OCI-LY1 (cell line): ENCODE data around the gene TLE5.

Source experiments
- H2AFZ ChIP-seq: fragments of 200-600 bp; sonication (generic), shearing (Covaris generic); 2 replicates; pipeline ENCODE4 v1.6.0; 2014; ENCODE audit warnings: antibody characterized with exemption, mild to moderate bottlenecking, low read length
- H3F3A ChIP-seq: fragments of 200-600 bp; sonication (generic), shearing (Covaris generic); 2 replicates; pipeline ENCODE4 v1.6.0; 2014; ENCODE audit warnings: mild to moderate bottlenecking, antibody characterized with exemption, low read length, moderate library complexity; ENCODE audit not compliant: insufficient read depth
- H3K27ac ChIP-seq: fragments of 200-600 bp; sonication (generic); 2 replicates; pipeline ENCODE4 v1.5.1; 2014; ENCODE audit warnings: low read length, mixed run types, mild to moderate bottlenecking, low read depth; ENCODE audit not compliant: poor library complexity, severe bottlenecking
- H3K27me3 ChIP-seq: fragments of 200-600 bp; sonication (generic); 2 replicates; pipeline ENCODE4 v1.6.0; 2014; ENCODE audit warnings: antibody characterized with exemption, mild to moderate bottlenecking, low read length, moderate library complexity; ENCODE audit not compliant: insufficient read depth
- H3K36me3 ChIP-seq: fragments of 200-600 bp; sonication (generic); 2 replicates; pipeline ENCODE4 v1.6.1; 2014; ENCODE audit warnings: mild to moderate bottlenecking, antibody characterized with exemption, low read length, moderate library complexity, mixed read lengths; ENCODE audit not compliant: insufficient read depth
- H3K4me1 ChIP-seq: fragments of 200-600 bp; sonication (generic); 2 replicates; pipeline ENCODE4 v1.5.1; 2014; ENCODE audit warnings: mild to moderate bottlenecking, low read length, moderate library complexity; ENCODE audit not compliant: insufficient read depth, severe bottlenecking
- H3K4me2 ChIP-seq: fragments of 200-600 bp; sonication (generic), shearing (Covaris generic); 2 replicates; pipeline ENCODE4 v1.6.1; 2014; ENCODE audit warnings: low read length
- H3K4me3 ChIP-seq: fragments of 200-600 bp; sonication (generic); 2 replicates; pipeline ENCODE4 v1.5.1; 2014; ENCODE audit warnings: low read length, low read depth, mild to moderate bottlenecking, mixed read lengths; ENCODE audit not compliant: poor library complexity, severe bottlenecking
- H3K79me2 ChIP-seq: fragments of 200-600 bp; shearing (Covaris generic); 2 replicates; pipeline ENCODE4 v1.6.1; 2016; ENCODE audit warnings: mixed run types, low read length, mixed read lengths; ENCODE audit not compliant: insufficient read depth
- H3K9ac ChIP-seq: fragments of 200-600 bp; sonication (generic), shearing (Covaris generic); 2 replicates; pipeline ENCODE4 v1.6.1; 2014; ENCODE audit warnings: mild to moderate bottlenecking, low read length, mixed read lengths
- H3K9me2 ChIP-seq: fragments of 200-600 bp; sonication (generic), shearing (Covaris generic); 2 replicates; pipeline ENCODE4 v1.6.1; 2014; ENCODE audit warnings: low read depth, mild to moderate bottlenecking, low read length, mixed read lengths
- H3K9me3 ChIP-seq: fragments of 200-600 bp; shearing (Covaris generic); 2 replicates; pipeline ENCODE4 v1.6.1; 2014; ENCODE audit warnings: low read length, mixed read lengths
- H4K20me1 ChIP-seq: fragments of 200-600 bp; sonication (generic), shearing (Covaris generic); 2 replicates; pipeline ENCODE4 v1.6.0; 2016; ENCODE audit warnings: mild to moderate bottlenecking, low read length; ENCODE audit not compliant: insufficient read depth
- CTCF ChIP-seq: fragments of 200-600 bp; sonication (generic), shearing (Covaris generic); IDR thresholded peaks from 2 replicates; pipeline ENCODE4 v1.5.1; 2017; ENCODE audit warnings: mild to moderate bottlenecking, antibody characterized with exemption, low read length, moderate library complexity, mixed read lengths
- EZH2 ChIP-seq: fragments of 200-600 bp; sonication (generic), shearing (Covaris generic); IDR thresholded peaks from 2 replicates; pipeline ENCODE4 v1.8.0; 2017; ENCODE audit warnings: borderline replicate concordance, mixed run types, mild to moderate bottlenecking, antibody characterized with exemption, low read length, moderate library complexity, mixed read lengths

TLE5 gene

GRCh38 chr19:3006075-3006767 lies 56.1 kb downstream of the TLE5 start:
- no peak overlapping the region for H3K4me3 ChIP-seq
- no peaks in the 10 kb centered on the region for H3K27me3 ChIP-seq
- no peak overlapping the region for H3K9ac ChIP-seq
- no peaks in the 10 kb centered on the region for H3F3A ChIP-seq
- H4K20me1 ChIP-seq = no peaks in the 10 kb centered on the region
- TF ChIP-seq EZH2 = no peak
- TF ChIP-seq CTCF = no peak
- H3K9me2 ChIP-seq = no peaks in the 10 kb centered on the region
- no peaks in the 10 kb centered on the region for H3K79me2 ChIP-seq
- H3K4me1 ChIP-seq = no peaks in the 10 kb centered on the region
- H2AFZ ChIP-seq = no peak overlapping the region
- no peak overlapping the region for H3K4me2 ChIP-seq
- no peaks in the 10 kb centered on the region for H3K9me3 ChIP-seq
- no peaks in the 10 kb centered on the region for H3K36me3 ChIP-seq
- H3K27ac ChIP-seq = no peak overlapping the region

GRCh38 chr19:3005345-3005744 lies 57.0 kb downstream of the TLE5 start:
- Histone ChIP-seq H3K4me2 (no peak overlapping the region), H3K4me3 (no peak overlapping the region), H3K9ac (no peak overlapping the region), H3K4me1 (no peaks in the 10 kb centered on the region), H3F3A (no peaks in the 10 kb centered on the region), H3K79me2 (no peaks in the 10 kb centered on the region), H2AFZ (no peak overlapping the region), H4K20me1 (no peaks in the 10 kb centered on the region), H3K27me3 (no peaks in the 10 kb centered on the region), H3K27ac (no peak overlapping the region), H3K9me3 (no peaks in the 10 kb centered on the region), H3K9me2 (no peaks in the 10 kb centered on the region), H3K36me3 (no peaks in the 10 kb centered on the region)
- TF ChIP-seq EZH2 = no peak
- no peak for TF ChIP-seq CTCF

- Histone ChIP-seq H2AFZ (no peak overlapping the region), H3K27ac (no peak overlapping the region), H3K4me2 (no peak overlapping the region), H3F3A (no peaks in the 10 kb centered on the region), H3K79me2 (no peaks in the 10 kb centered on the region), H3K4me3 (no peak overlapping the region), H3K27me3 (no peaks in the 10 kb centered on the region), H3K36me3 (no peaks in the 10 kb centered on the region), H3K9me2 (no peaks in the 10 kb centered on the region), H3K9ac (no peak overlapping the region), H3K9me3 (no peaks in the 10 kb centered on the region), H3K4me1 (no peaks in the 10 kb centered on the region), H4K20me1 (no peaks in the 10 kb centered on the region)
- TF ChIP-seq EZH2 (no peak), CTCF (no peak)
Measured at GRCh38 chr19:3004522-3004921, 57.8 kb downstream of the TLE5 start.
